Right hindlimb (tissue), 1 donor: ENCODE measurements around the gene KANSL2.
"Not testable (repeated sequence)": the region's sequence is repeated elsewhere in the genome, so short reads cannot be mapped to it uniquely, and the experiment has no call there.

Experiments
- DNase-seq: peaks from one replicate; pipeline ENCODE4 v3.0.0-alpha.2; 2018

KANSL2 gene

GRCh38 chr12:48682927-48683326 lies 889 bp upstream of the KANSL2 start:
- no peak for DNase-seq

GRCh38 chr12:48682533-48682905 lies 481 bp upstream of the KANSL2 start:
- not testable (repeated sequence) for DNase-seq

- no peak for DNase-seq
Measured at GRCh38 chr12:48681399-48681709, 684 bp downstream of the KANSL2 start.

GRCh38 chr12:48680861-48681260 lies 1.2 kb downstream of the KANSL2 start:
- DNase-seq = no peak

GRCh38 chr12:48678551-48679185 lies 3.4 kb downstream of the KANSL2 start:
- no peak for DNase-seq

GRCh38 chr12:48671231-48671856 lies 10.7 kb downstream of the KANSL2 start:
- no peak for DNase-seq

- DNase-seq = no peak
Measured at GRCh38 chr12:48668996-48669395, 13.0 kb downstream of the KANSL2 start.

- DNase-seq = no peak
Measured at GRCh38 chr12:48659863-48660262, 22.2 kb downstream of the KANSL2 start.

- DNase-seq = no peak
Measured at GRCh38 chr12:48651681-48652080, 30.4 kb downstream of the KANSL2 start.

- not testable (repeated sequence) for DNase-seq
Measured at GRCh38 chr12:48645354-48645753, 36.7 kb downstream of the KANSL2 start.

- DNase-seq = no peak
Measured at GRCh38 chr12:48643011-48643410, 39.0 kb downstream of the KANSL2 start.

GRCh38 chr12:48641752-48642555 lies 40.1 kb downstream of the KANSL2 start:
- not testable (repeated sequence) for DNase-seq

GRCh38 chr12:48640854-48641253 lies 41.2 kb downstream of the KANSL2 start:
- DNase-seq = no peak

- no peak for DNase-seq
Measured at GRCh38 chr12:48640428-48640827, 41.6 kb downstream of the KANSL2 start.

- DNase-seq = no peak
Measured at GRCh38 chr12:48631071-48631470, 51.0 kb downstream of the KANSL2 start.

- DNase-seq = no peak
Measured at GRCh38 chr12:48630346-48630745, 51.7 kb downstream of the KANSL2 start.

GRCh38 chr12:48629541-48629940 lies 52.5 kb downstream of the KANSL2 start:
- DNase-seq = no peak

GRCh38 chr12:48627556-48627955 lies 54.5 kb downstream of the KANSL2 start:
- DNase-seq = no peak

- DNase-seq = not testable (repeated sequence)
Measured at GRCh38 chr12:48622997-48623396, 59.0 kb downstream of the KANSL2 start.

GRCh38 chr12:48618541-48618940 lies 63.5 kb downstream of the KANSL2 start:
- peak; percentile 70 for DNase-seq

GRCh38 chr12:48615681-48616080 lies 66.4 kb downstream of the KANSL2 start:
- no peak for DNase-seq

- no peak for DNase-seq
Measured at GRCh38 chr12:48613321-48613720, 68.7 kb downstream of the KANSL2 start.
